Stimulated activated CD8-positive, alpha-beta memory T cell treated with anti-CD3 and anti-CD28 coated beads, Interleukin-12 subunit alpha, Interleukin-12 subunit beta, amount 100 ng/mL, for 24 hours (primary cell): ENCODE measurements around the gene RUFY1.
A peak's percentile ranks its signal among the peaks of the same experiment; 100 is the strongest.
"Not testable (repeated sequence)": the region's sequence is repeated elsewhere in the genome, so short reads cannot be mapped to it uniquely, and the experiment has no call there.

Experiments
- DNase-seq: peaks from one replicate; pipeline ENCODE4 v3.0.0-alpha.2; 2020; ENCODE audit errors: extremely low read depth

The RUFY1 gene

GRCh38 chr5:179621551-179622214, 71.3 kb downstream of the RUFY1 start:
- no peak for DNase-seq

GRCh38 chr5:179623003-179623905, 72.9 kb downstream of the RUFY1 start, which contains the start of gene HNRNPH1:
Gene HNRNPH1, minus strand, starts transcription at chr5:179623671. Its CDS starts 538 bp downstream, at chr5:179623133.
- peak; percentile 97 for DNase-seq

GRCh38 chr5:179623906-179624741, 73.8 kb downstream of the RUFY1 start:
- DNase-seq: peak; percentile 25

- DNase-seq: no peak
These were observed 74.5 kb downstream of the RUFY1 start for GRCh38 chr5:179624841-179625271.

GRCh38 chr5:179633501-179634369, 83.4 kb downstream of the RUFY1 start:
- not testable (repeated sequence) for DNase-seq

- not testable (repeated sequence) for DNase-seq
These were observed 84.2 kb downstream of the RUFY1 start for GRCh38 chr5:179634370-179635172.

- DNase-seq: not testable (repeated sequence)
These were observed 88.9 kb downstream of the RUFY1 start for GRCh38 chr5:179639296-179639695.

- DNase-seq: not testable (repeated sequence)
These were observed 91.4 kb downstream of the RUFY1 start for GRCh38 chr5:179641745-179642144.

- DNase-seq: not testable (repeated sequence)
These were observed 92.3 kb downstream of the RUFY1 start for GRCh38 chr5:179642626-179643025.

- not testable (repeated sequence) for DNase-seq
These were observed 93.0 kb downstream of the RUFY1 start for GRCh38 chr5:179643141-179643920.

- DNase-seq: not testable (repeated sequence)
These were observed 94.4 kb downstream of the RUFY1 start for GRCh38 chr5:179644766-179645165.

- no peak for DNase-seq
These were observed 98.1 kb downstream of the RUFY1 start for GRCh38 chr5:179648410-179648809.

- DNase-seq: not testable (repeated sequence)
These were observed 98.9 kb downstream of the RUFY1 start for GRCh38 chr5:179649166-179649703.

GRCh38 chr5:179650245-179650644, 99.9 kb downstream of the RUFY1 start:
- not testable (repeated sequence) for DNase-seq

- not testable (repeated sequence) for DNase-seq
These were observed 102.8 kb downstream of the RUFY1 start for GRCh38 chr5:179653135-179653534.

GRCh38 chr5:179657302-179658178, 107.2 kb downstream of the RUFY1 start:
- DNase-seq: not testable (repeated sequence)

GRCh38 chr5:179658179-179658856, 108.0 kb downstream of the RUFY1 start:
- not testable (repeated sequence) for DNase-seq
